CD4-positive, alpha-beta T cell treated with Interleukin-21 for 1 hour (primary cell): ENCODE measurements around the gene SENP2.
"Not testable (repeated sequence)": the region's sequence is repeated elsewhere in the genome, so short reads cannot be mapped to it uniquely, and the experiment has no call there.

Source experiments
- DNase-seq: peaks from one replicate; pipeline ENCODE4 v3.0.0-alpha.2; 2020

The SENP2 gene

DNA sequence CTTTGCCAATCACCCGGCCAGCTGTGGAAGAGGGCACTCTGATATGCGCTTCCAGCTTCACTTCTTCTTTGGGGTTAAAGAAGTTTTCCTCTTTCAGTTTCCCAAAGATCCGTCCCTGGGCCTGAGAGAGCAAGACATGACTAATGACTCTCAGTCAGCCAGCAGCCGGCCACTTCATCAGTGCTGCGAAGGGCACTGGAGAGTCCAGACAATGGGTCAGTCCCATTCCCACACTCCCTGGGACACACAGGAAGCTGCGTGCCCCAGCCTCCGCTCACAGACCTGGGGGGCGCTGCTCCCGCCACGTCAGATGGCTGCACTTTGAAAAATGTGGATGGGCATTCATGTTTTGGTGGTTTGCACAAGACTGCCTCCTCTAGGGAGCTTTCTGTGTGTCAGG is 63.3 kb downstream of the SENP2 start:
- DNase-seq: no peak

DNA sequence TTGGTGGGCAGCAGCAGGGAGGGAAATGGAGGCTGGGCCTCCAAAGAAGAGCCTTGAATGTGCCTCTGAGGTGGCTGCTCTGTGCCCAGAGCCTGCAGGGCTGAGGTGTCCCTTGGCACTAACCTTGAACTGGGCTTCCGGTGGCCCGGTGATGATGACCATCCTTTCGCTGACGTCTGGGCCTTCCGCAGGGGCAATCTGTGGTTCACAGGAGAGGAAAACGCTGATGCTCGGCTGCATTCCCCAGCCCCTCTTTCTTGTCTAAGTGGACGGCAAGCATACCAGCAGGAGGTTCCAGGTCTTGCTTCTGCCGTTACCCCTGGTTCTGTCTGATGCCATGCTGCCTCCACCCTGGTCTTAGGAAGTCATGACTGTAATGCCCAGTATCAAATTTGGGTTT is 65.9 kb downstream of the SENP2 start:
- no peak for DNase-seq

DNA sequence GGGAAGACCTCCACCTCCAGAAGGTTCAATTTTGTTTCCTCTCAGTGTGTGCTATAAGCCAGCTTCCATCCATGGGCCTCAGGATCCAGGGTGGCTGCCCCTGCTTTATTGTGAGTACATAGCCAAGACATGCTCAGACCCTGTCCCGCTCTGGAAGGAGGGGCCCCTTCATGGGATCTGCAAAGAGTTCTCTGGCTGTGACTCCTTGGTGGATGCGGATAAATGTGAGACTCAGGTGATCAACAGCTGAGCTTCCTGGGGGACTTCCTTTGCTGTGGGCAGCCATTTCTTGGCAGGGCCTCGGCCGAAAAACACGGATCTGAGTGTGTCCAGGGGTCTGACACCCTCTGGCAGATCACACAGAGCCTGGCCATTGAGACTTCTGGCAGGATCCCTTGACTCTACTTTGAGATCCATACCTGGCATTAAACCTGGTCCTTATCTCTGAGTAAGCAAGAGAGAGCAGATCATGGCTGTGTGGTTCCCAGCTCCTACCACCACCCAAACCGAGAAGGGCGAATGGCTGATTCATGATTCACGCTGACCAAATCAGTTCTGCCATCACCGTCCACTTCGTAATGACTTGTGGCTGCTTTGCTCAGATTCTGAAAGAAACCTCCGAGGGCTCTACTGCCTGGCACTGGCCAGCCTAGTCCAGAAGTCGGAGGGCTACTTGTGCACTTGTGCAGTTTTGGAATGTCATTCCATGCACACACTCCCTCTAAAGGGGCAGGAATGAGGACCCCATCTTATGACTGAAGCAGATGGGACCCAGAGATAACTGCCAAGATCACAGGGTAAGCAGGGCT is 68.1 kb downstream of the SENP2 start:
- no peak for DNase-seq

DNA sequence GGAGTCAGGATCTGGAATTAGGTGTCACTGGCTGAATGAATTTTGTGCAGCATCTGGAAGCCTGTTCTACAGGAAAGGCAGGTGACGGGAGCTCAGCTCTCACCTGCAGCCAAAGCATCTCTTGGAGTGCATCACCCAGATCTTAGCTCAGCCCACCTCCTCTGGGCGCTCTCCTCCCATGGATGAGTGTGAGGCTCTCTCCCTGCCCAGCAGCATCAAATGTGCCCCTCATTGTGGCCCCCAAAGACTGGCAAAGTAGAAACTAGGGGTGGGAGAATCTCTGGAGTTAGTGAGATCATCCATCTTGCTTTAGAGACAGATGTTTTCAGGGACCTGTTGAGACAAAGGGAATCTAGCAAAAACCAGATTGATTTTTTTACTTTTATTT is 68.7 kb downstream of the SENP2 start:
- no peak for DNase-seq

DNA sequence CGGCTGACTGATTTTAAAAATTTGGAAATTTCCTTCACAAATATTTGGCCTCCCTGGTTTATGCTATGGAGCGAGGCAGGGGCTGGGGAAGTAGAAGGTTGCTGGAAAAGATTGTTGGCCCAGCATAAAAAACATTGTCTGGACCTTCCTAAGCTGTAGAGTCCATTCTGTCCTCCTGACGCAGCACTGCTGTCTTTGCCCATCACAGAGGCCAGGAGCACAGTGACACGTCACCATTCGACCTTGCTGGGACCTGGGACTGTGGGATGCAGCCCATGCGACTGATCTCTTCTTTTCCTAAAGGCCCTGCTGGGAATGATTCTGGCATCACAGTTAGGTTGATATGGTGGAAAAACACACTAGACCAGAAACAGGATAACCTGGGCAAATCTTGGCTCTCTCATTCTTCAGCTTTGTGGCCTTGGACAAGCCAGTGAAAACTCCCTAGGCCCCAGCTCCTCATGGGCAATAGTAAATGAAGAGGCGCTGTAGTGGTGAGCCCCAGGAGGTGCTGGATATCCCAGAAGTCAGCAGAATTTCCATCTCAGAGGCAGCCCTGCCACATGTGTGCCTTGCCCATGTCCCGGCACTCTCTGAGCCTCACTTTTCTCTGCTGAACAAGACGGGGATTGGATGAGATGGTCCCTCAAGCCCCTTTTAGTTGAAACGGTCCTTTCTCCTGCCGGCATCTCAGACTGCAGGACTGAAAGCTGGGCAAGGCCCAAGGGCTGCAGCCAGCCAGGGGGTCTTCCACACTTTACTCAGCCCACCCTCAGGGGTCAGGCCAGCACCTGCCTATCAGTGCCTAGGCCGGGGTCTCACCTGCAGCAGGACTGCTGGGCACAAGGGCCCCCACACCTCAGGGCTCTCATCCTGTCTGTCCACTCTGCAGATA is 69.6 kb downstream of the SENP2 start:
- DNase-seq: no peak

DNA sequence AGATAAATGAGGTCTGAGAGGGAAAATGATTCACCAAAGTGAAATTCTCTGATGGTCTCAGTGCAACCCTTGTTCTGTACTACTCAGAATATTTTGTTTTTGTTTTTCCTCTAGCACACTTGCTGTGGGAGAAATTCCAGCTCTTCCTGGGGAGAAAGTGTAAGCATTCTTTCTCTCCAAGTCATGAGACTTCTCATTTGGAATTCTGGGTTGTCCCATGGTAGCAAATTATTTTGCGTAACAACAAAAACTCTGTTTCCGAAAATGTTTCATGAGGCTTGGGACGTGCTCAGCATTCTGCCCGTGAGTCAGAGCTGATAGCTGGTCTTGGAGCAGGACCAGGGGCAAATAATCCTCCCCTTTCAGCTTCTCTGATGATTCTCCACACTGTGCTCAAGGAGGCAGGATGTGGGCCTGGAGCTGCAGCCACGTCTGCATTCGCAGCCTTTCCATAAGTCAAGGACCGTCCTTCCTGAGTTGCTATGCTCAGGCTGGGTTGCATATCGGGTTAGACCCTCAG is 70.3 kb downstream of the SENP2 start:
- no peak for DNase-seq

DNA sequence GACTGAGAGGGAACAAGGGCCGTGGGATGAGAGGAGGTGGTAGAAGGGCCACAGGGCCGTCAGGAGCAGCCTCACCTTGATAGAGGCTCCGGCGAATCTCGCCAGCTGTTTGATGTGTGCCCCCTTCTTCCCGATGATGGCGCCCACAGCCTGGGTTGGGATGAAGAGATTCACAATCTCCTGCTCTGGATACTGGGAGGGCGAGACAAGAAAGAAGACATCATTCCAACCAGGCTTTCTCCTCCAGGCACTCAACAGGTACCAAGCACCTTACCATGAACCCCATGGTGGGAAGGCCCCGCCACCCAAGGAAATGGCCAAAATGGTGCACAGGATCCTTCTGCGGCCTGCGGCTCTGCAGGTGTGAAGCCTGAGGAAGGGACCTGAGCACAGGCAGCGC is 71.1 kb downstream of the SENP2 start:
- DNase-seq: no peak

DNA sequence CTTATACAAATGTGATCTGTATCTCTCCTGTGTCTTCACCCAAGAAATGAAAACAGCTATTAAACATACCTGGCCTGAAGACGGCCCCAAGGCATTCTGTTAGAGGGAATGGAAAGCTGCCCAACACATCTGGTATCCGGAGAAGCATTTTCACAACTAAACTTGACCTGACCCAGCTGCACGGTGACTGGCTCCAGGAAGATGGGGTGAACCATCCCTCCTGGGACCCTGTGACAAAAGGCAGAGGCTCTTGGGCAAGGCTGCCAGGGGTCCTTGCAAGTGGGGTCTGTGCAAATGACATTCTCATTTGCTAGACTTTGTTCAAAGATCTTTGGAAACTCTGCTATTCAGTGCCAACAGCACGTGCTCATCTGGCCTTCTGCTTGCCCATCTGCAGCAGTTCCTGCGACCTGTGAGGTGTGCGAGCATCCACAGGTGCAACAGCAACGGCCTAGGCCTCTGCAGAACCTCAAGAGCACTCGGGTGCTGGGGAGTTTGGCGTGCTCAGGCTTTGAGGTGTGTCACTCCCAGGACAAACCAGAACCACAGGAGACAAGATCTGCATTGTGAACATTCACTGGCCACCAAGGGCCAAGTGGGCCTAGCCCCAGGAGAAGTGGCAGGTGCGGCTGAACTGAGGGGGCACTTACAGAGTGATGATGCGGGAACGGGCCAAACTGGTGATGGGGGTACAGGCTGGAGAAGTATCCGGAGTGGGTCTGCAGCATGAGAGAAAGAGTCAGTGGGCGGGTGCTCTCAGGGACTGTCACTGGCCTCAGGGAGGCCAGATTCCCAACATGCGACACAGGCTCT is 71.8 kb downstream of the SENP2 start:
- DNase-seq: no peak

DNA sequence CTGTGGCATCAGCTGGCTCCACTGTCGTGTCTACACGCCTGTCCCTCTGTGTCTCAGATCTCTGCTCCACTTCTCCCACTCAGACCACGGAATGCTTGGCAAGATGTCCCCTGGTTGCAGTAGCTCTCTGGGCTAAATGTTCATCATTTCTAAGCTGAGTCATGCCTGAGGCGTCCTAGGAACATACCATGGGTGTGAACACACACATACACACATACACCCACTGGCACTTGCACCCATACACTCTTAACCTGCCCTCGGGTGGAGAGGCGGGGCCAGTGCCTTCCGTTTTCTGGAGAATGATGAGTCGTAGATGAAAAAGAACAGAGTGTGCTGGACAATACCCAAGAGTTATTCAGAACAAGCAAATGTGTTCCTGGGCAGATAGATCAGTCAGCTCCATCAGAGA is 72.4 kb downstream of the SENP2 start:
- DNase-seq: no peak

DNA sequence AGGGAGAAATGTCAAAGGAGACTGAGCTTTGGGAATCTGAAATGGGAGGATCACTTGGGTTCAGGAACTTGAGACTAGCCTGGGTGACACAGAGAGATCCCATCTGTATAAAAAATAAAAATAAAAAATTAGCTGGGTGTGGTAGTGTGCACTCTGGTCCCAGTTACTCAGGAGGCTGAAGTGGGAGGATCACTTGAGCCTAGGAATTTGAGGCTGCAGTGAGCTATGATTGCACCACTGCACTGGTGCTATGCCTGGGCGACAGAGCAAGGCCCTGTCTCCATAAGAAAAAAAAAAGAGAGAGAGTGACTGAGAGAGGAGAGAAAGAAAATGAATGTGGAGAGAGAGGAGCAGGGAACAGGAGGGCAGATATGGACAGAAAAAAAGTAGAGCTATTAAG is 72.8 kb downstream of the SENP2 start:
- DNase-seq: no peak

DNA sequence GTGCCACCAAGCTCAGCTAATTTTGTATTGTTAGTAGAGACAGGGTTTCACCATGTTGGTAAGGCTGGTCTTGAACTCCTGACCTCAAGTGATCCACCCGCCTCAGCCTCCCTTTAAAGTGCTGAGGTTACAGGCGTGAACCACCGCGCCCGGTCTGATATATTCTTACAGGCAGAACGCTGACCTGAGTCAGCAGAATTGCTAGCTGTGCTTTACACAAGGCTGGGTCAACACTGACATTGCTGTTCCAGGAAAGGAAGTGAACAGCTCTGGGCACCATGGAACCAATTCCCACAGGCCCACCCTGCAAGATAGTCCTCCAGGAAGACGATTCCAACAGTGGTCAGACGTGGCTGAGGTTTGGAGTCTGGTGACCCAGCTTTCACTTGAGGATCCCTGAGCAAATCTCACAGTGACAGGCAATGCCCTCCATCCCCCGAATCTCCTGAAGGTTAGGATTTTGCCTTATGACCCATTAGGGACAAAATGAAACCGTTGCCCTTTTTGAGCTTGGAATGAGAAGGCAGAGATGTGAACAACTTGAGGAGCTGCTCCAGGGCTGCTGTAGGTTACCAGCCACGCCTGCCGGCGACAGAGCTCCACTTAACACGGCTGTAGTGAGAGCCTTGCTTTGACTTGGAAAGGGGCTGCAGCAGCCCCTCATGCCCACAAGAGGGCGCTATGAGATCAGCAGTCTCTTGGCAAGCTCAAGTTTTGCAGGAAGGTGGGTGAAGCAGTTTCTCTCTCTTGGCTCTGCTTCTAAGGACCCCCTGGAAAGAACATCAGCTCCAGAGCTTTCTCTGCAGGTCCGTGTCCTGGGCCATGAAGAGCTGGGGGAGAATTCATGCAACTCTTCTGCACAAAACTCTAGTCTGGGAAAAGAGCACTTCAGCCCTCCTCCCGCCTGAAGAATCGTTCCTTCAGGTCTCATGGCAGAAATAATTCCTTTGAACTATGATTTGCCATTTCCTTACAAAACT is 74.1 kb downstream of the SENP2 start:
- DNase-seq: peak; percentile 61

DNA sequence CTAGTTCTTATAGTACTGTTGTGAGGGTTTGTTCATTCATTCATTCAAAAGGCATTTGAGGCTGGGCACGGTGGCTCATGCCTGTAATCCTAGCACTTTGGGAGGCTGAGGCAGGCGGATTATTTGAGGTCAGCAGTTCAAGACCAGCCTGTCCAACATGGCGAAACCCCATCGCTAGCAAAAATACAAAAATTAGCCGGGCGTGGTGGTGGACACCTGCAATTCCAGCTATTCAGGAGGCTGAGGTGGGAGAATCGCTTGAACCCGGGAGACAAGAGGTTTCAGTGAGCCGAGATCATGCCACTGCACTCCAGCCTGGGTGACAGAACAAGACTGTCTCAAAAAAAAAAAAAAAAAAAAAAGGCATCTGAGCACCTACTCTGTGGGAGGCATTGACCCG is 75.2 kb downstream of the SENP2 start:
- not testable (repeated sequence) for DNase-seq

DNA sequence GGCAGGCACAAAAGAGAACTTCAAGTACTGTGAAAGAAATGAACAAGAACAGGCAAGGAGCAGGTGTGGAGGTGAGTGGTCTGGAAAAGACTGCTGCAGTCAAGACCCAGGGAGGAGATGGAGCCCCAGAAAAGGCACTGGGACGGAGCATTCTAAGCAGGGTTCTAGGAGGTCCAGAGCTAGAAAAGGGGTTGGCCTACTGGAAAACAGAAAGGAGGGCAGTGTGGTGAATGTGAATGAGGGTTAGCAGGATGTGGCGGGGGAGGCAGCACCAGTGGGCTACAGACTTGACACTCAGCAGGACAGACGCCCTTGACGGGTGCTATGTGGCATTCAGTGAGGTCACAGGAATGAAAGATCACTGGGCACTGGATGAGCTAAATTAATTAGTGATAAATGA is 75.7 kb downstream of the SENP2 start:
- DNase-seq: no peak

DNA sequence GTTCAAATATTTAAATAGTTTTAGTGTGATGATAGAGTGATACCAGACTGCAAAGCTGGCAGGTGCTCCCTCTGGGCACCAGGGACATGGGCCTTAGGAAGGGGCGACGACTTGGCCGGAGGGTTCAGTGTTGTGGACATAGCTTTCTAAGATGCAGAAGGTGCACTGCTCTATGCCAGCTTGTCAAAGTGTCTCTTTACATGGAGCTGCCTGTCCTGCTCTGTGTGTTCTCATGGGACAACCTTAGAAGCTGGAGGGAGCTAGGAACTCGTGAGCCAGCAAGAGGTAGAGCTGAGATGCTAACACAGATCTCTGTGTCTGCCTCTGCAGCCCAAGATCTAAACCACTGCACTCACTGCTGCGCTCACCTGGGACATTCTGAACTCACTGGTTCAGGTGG is 77.8 kb downstream of the SENP2 start:
- DNase-seq: no peak

DNA sequence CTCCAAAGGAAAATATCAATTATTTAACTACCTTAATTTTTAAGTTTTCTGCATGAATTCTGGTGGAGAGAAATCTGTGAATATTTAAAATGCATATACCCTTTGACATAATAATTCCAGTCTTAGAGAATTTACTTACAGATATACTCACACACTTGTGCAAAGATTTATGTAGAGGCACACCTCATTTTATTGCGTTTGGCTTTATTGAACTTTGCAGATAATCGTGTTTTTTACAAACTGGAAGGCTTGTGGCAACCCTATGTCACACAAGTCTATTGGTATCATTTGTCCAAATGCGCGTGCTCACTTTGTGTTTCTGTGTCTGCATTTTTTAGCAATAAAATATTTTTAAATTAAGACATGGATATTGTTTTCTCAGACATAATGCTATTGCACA is 81.5 kb downstream of the SENP2 start:
- no peak for DNase-seq

DNA sequence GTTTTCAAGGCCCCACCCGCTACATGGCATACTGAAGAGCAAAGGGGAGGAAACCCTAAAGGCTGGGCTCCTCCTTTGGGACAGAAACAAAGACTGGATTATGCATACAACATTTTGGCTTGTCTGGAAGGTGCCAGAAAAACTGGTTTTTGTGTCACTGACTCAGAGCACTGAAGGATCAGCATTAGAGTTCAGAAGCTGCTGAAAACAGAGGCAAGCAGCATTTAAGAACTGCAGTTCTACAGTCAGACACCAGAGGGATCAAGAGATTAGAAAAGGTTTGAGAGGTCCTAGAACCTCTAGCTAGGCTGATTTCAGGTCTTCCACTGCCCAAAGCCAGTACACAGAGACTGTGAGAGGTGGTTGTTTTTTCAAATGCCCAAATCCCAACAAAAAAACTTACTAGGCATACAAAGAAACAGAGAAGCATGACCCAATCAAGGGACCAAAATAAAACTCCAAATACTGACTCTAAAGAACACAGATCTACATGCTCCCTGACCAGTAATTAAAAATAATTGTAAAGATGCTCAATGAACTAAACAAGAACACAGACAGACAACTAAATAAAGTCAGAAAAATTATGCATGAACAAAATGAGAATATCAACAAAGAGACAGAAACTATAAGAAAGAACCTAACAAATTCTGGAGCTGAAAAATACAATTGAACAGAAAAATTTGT is 91.2 kb downstream of the SENP2 start:
- no peak for DNase-seq

DNA sequence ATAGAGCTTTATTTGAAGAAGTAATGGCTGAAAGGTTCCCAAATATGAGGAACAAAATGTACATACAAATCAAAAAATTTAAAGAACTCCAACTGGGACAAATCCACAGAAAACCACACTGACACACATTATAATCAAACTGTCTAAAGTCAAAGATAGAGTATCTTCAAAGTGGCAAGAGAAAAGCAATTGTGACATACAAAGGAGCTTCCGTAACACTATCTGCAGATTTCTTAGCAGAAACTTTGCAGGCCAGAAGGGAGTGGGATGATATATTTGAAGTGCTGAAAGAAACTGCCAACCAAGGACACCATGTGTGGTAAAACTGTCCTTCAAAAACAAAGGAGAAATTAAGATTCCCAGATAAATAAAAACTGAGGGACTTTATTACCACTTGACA is 91.9 kb downstream of the SENP2 start:
- no peak for DNase-seq

DNA sequence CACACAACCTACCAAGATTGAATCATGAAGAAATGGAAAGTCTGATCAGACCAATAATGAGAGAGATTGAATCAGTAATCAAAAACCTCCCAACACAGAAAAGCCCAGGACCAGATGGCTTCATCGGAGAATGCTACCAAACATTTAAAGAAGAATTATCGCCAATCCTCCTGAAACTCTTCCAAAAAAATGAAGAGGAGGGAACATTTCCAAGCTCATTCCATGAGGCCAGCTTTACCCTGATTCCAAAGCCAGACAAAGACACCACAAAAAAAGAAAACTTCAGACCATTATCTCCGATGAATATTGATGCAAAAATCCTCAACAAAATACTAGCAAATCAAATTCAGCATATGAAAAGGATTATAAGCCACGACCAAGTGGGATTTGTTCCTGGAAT is 94.1 kb downstream of the SENP2 start:
- DNase-seq: no peak
